ENCODE measurements around the gene INSL3. TPM values are rescaled to one million over a fixed set of nuclear protein-coding genes. Genes with fewer than 3 reads are reported as not detected.
A peak's percentile ranks its signal among the peaks of the same experiment; 100 is the strongest.

Gene INSL3
- total and polyA plus RNA-seq, 2 of the 13 experiments (the other 11 are each of a cell fraction or from before 2014, with no cell fraction given), result 0.30 TPM; not detected in 1

DNA sequence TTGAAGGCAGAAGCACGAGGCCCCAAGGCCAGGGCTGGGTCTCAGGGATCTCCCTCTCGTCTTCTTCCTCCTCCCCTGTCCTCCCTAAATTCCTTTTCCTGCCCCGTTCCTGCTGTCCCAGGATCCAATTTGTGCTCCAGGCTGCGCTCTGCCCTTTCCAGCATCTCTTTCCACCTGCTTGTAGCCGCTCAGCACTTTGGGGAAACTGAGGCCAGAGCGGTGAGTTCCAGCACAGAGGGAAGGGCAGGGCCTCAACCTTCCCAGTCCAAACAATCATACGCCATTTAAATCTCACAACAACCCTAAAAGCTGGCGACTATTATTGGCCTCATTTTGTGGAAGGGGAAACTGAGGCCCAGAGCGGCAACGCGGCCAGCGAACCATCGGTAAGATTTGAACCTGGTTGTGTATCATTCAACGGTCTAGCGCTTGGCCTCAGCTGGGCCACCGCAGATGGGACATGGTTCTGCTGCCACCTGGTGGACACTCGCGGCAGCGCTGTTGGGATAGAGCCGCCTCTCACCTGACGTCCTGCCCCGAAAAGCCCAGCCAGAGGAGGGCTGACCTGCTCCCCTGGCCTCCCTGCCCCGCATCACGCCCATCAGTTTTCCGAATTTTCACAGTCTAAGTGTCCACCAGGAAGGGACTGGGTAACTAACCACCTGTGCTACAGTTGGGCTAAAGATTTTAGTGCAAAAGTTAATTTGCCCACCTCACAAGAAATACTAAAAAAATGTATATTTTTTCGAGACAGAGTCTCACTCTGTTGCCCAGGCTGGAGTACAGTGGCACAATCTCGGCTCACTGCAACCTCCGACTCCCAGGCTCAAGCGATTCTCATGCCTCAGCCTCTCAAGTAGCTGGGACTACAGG is 34.2 kb upstream of the INSL3 start (continued):
- TF ChIP-seq, protein P1, sequence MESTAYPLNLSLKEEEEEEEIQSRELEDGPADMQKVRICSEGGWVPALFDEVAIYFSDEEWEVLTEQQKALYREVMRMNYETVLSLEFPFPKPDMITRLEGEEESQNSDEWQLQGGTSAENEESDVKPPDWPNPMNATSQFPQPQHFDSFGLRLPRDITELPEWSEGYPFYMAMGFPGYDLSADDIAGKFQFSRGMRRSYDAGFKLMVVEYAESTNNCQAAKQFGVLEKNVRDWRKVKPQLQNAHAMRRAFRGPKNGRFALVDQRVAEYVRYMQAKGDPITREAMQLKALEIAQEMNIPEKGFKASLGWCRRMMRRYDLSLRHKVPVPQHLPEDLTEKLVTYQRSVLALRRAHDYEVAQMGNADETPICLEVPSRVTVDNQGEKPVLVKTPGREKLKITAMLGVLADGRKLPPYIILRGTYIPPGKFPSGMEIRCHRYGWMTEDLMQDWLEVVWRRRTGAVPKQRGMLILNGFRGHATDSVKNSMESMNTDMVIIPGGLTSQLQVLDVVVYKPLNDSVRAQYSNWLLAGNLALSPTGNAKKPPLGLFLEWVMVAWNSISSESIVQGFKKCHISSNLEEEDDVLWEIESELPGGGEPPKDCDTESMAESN (CRISPR knock-in tag; conservative IDR thresholded peaks at IDR 0.05), result no peak
- TF ChIP-seq, protein P2, sequence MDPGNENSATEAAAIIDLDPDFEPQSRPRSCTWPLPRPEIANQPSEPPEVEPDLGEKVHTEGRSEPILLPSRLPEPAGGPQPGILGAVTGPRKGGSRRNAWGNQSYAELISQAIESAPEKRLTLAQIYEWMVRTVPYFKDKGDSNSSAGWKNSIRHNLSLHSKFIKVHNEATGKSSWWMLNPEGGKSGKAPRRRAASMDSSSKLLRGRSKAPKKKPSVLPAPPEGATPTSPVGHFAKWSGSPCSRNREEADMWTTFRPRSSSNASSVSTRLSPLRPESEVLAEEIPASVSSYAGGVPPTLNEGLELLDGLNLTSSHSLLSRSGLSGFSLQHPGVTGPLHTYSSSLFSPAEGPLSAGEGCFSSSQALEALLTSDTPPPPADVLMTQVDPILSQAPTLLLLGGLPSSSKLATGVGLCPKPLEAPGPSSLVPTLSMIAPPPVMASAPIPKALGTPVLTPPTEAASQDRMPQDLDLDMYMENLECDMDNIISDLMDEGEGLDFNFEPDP (CRISPR knock-in tag; conservative IDR thresholded peaks at IDR 0.05), result no peak
- TF ChIP-seq NCOA2 (CRISPR knock-in tag; IDR thresholded peaks at IDR 0.05) (no peak), ZC3H13 (CRISPR knock-in tag; IDR thresholded peaks at IDR 0.05) (no peak), ZNF367 (CRISPR knock-in tag; IDR thresholded peaks at IDR 0.05; ENCODE audit: borderline replicate concordance) (no peak), SUZ12 (IDR thresholded peaks at IDR 0.05; ENCODE audit: low read depth, low read length) (no peak), ZNF337 (CRISPR knock-in tag; IDR thresholded peaks at IDR 0.05; ENCODE audit: borderline replicate concordance, low read depth) (no peak), CENPX (CRISPR knock-in tag; IDR thresholded peaks at IDR 0.05) (no peak), ZKSCAN1 (IDR thresholded peaks at IDR 0.05; ENCODE audit: low read length) (no peak), HCFC1 (IDR thresholded peaks at IDR 0.05; ENCODE audit: low read depth, low read length) (no peak), ZNF460 (CRISPR knock-in tag; IDR thresholded peaks at IDR 0.05; ENCODE audit: borderline replicate concordance) (no peak), RARA (CRISPR knock-in tag; IDR thresholded peaks at IDR 0.05) (0 out of 2 replicates have a peak, but pooled peaks have one; percentile 16)
- TF ChIP-seq, protein P3, sequence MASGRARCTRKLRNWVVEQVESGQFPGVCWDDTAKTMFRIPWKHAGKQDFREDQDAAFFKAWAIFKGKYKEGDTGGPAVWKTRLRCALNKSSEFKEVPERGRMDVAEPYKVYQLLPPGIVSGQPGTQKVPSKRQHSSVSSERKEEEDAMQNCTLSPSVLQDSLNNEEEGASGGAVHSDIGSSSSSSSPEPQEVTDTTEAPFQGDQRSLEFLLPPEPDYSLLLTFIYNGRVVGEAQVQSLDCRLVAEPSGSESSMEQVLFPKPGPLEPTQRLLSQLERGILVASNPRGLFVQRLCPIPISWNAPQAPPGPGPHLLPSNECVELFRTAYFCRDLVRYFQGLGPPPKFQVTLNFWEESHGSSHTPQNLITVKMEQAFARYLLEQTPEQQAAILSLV (CRISPR knock-in tag; IDR thresholded peaks at IDR 0.05; ENCODE audit: borderline replicate concordance), result no peak
- TF ChIP-seq, protein P4, sequence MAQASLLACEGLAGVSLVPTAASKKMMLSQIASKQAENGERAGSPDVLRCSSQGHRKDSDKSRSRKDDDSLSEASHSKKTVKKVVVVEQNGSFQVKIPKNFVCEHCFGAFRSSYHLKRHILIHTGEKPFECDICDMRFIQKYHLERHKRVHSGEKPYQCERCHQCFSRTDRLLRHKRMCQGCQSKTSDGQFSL (CRISPR knock-in tag; IDR thresholded peaks at IDR 0.05), result no peak
- TF ChIP-seq, protein P5, sequence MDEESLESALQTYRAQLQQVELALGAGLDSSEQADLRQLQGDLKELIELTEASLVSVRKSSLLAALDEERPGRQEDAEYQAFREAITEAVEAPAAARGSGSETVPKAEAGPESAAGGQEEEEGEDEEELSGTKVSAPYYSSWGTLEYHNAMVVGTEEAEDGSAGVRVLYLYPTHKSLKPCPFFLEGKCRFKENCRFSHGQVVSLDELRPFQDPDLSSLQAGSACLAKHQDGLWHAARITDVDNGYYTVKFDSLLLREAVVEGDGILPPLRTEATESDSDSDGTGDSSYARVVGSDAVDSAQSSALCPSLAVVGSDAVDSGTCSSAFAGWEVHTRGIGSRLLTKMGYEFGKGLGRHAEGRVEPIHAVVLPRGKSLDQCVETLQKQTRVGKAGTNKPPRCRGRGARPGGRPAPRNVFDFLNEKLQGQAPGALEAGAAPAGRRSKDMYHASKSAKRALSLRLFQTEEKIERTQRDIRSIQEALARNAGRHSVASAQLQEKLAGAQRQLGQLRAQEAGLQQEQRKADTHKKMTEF (CRISPR knock-in tag; IDR thresholded peaks at IDR 0.05), result no peak
- TF ChIP-seq, protein P6, sequence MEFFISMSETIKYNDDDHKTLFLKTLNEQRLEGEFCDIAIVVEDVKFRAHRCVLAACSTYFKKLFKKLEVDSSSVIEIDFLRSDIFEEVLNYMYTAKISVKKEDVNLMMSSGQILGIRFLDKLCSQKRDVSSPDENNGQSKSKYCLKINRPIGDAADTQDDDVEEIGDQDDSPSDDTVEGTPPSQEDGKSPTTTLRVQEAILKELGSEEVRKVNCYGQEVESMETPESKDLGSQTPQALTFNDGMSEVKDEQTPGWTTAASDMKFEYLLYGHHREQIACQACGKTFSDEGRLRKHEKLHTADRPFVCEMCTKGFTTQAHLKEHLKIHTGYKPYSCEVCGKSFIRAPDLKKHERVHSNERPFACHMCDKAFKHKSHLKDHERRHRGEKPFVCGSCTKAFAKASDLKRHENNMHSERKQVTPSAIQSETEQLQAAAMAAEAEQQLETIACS (CRISPR knock-in tag; IDR thresholded peaks at IDR 0.05), result no peak
- TF ChIP-seq, protein P7, sequence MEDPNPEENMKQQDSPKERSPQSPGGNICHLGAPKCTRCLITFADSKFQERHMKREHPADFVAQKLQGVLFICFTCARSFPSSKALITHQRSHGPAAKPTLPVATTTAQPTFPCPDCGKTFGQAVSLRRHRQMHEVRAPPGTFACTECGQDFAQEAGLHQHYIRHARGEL (CRISPR knock-in tag; IDR thresholded peaks at IDR 0.05), result no peak
- TF ChIP-seq, protein P8, sequence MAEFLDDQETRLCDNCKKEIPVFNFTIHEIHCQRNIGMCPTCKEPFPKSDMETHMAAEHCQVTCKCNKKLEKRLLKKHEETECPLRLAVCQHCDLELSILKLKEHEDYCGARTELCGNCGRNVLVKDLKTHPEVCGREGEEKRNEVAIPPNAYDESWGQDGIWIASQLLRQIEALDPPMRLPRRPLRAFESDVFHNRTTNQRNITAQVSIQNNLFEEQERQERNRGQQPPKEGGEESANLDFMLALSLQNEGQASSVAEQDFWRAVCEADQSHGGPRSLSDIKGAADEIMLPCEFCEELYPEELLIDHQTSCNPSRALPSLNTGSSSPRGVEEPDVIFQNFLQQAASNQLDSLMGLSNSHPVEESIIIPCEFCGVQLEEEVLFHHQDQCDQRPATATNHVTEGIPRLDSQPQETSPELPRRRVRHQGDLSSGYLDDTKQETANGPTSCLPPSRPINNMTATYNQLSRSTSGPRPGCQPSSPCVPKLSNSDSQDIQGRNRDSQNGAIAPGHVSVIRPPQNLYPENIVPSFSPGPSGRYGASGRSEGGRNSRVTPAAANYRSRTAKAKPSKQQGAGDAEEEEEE (CRISPR knock-in tag; IDR thresholded peaks at IDR 0.05; ENCODE audit: borderline replicate concordance), result no peak
